WTC11 (cell line): ENCODE measurements around the gene WWOX. TPM values are rescaled to one million over a fixed set of nuclear protein-coding genes. Genes with fewer than 3 reads are reported as not detected.

Experiments
- ATAC-seq: fragments of 200-7000 bp; cut with Tn5 transposase; 2 replicates; pipeline ENCODE4 v1.10.0; 2021; ENCODE audit warnings: mild to moderate bottlenecking, moderate library complexity
- CTCF ChIA-PET: fragments of 300-600 bp; sonication (Branson Sonifier 250); formaldehyde crosslinking; loops from one replicate; lab custom pipeline; 2021; ENCODE audit warnings: antibody characterized with exemption; lab: Charles Lee
- POLR2A ChIA-PET: fragments of 350-600 bp; sonication (Branson Sonifier 250); formaldehyde crosslinking; loops from one replicate; lab custom pipeline; 2021; ENCODE audit warnings: antibody characterized with exemption; lab: Charles Lee
- DNase-seq: peaks from one replicate; pipeline ENCODE4 v3.0.0; 2021; ENCODE audit warnings: low spot score
- H3K27ac Mint-ChIP-seq: 2 replicates; pipeline ENCODE4 v1.8.0; 2021; ENCODE audit warnings: mixed read lengths
- H3K27me3 Mint-ChIP-seq: 2 replicates; pipeline ENCODE4 v1.8.0; 2021; ENCODE audit warnings: low read depth, mild to moderate bottlenecking, moderate library complexity, mixed read lengths
- H3K36me3 Mint-ChIP-seq: 2 replicates; pipeline ENCODE4 v1.8.0; 2021; ENCODE audit warnings: mixed read lengths
- H3K4me1 Mint-ChIP-seq: 2 replicates; pipeline ENCODE4 v1.8.0; 2022; ENCODE audit warnings: mixed read lengths
- H3K4me3 Mint-ChIP-seq: 2 replicates; pipeline ENCODE4 v1.8.0; 2021; ENCODE audit warnings: mild to moderate bottlenecking, moderate library complexity, mixed read lengths
- H3K9me3 Mint-ChIP-seq: 2 replicates; pipeline ENCODE4 v1.8.0; 2021; ENCODE audit warnings: mixed read lengths
- ARID4B ChIP-seq: sonication (generic); formaldehyde crosslinking; IDR thresholded peaks from 2 replicates; pipeline ENCODE4 v1.8.0; 2023; ENCODE audit warnings: missing genetic modification reagents, mild to moderate bottlenecking, borderline replicate concordance
- CREM ChIP-seq: sonication (generic); formaldehyde crosslinking; IDR thresholded peaks from 2 replicates; pipeline ENCODE4 v1.8.1; 2022; ENCODE audit warnings: mild to moderate bottlenecking, missing genetic modification reagents, moderate library complexity
- E2F5 ChIP-seq: sonication (generic); formaldehyde crosslinking; IDR thresholded peaks from 2 replicates; pipeline ENCODE4 v1.8.1; 2022; ENCODE audit warnings: mild to moderate bottlenecking, moderate library complexity, missing genetic modification reagents
- ESRRA ChIP-seq: sonication (generic); formaldehyde crosslinking; IDR thresholded peaks from 2 replicates; pipeline ENCODE4 v1.8.1; 2022; ENCODE audit warnings: mild to moderate bottlenecking, missing genetic modification reagents, borderline replicate concordance
- JUN ChIP-seq: sonication (generic); formaldehyde crosslinking; IDR thresholded peaks from 2 replicates; pipeline ENCODE4 v1.8.0; 2023; ENCODE audit warnings: mild to moderate bottlenecking, missing genetic modification reagents
- MYBL2 ChIP-seq: sonication (generic); formaldehyde crosslinking; IDR thresholded peaks from 2 replicates; pipeline ENCODE4 v1.8.1; 2023; ENCODE audit warnings: mild to moderate bottlenecking, moderate library complexity, missing genetic modification reagents
- NR2C2 ChIP-seq: sonication (generic); formaldehyde crosslinking; IDR thresholded peaks from 2 replicates; pipeline ENCODE4 v1.8.0; 2022; ENCODE audit warnings: mild to moderate bottlenecking, missing genetic modification reagents
- OVOL2 ChIP-seq: fragments of 250-450 bp; sonication (Bioruptor Pico); IDR thresholded peaks from 2 replicates; pipeline ENCODE4 v1.9.0; 2021; ENCODE audit warnings: mild to moderate bottlenecking, borderline replicate concordance
- PRDM15 ChIP-seq: sonication (generic); formaldehyde crosslinking; IDR thresholded peaks from 2 replicates; pipeline ENCODE4 v1.8.0; 2022; ENCODE audit warnings: missing genetic modification reagents
- RORB ChIP-seq: fragments of 250-450 bp; sonication (Bioruptor Pico); IDR thresholded peaks from 2 replicates; pipeline ENCODE4 v1.9.0; 2021; ENCODE audit warnings: mild to moderate bottlenecking
- SOX15 ChIP-seq: fragments of 250-450 bp; sonication (Bioruptor Pico); IDR thresholded peaks from 2 replicates; pipeline ENCODE4 v1.9.0; 2021; ENCODE audit warnings: mild to moderate bottlenecking
- TP53 ChIP-seq: sonication (generic); formaldehyde crosslinking; IDR thresholded peaks from 2 replicates; pipeline ENCODE4 v1.8.1; 2023; ENCODE audit warnings: mild to moderate bottlenecking, missing genetic modification reagents
- ZBTB43 ChIP-seq: sonication (generic); formaldehyde crosslinking; IDR thresholded peaks from 2 replicates; pipeline ENCODE4 v1.8.1; 2023; ENCODE audit warnings: mild to moderate bottlenecking, missing genetic modification reagents
- ZNF317 ChIP-seq: sonication (generic); formaldehyde crosslinking; IDR thresholded peaks from 2 replicates; pipeline ENCODE4 v1.8.1; 2023; ENCODE audit warnings: low read depth, mild to moderate bottlenecking, moderate library complexity, missing genetic modification reagents, borderline replicate concordance
- ZNF416 ChIP-seq: fragments of 250-450 bp; sonication (Bioruptor Pico); IDR thresholded peaks from 2 replicates; pipeline ENCODE4 v1.9.0; 2021; ENCODE audit warnings: mild to moderate bottlenecking, inconsistent platforms
- ZNF425 ChIP-seq: fragments of 250-450 bp; sonication (Bioruptor Pico); conservative IDR thresholded peaks from 2 replicates; pipeline ENCODE4 v1.9.0; 2021; ENCODE audit warnings: mild to moderate bottlenecking
- ZNF512 ChIP-seq: sonication (generic); formaldehyde crosslinking; IDR thresholded peaks from 2 replicates; pipeline ENCODE4 v1.8.1; 2022; ENCODE audit warnings: missing genetic modification reagents, borderline replicate concordance
- total RNA-seq: library from RNA; stranded (reverse); gene quantifications from 3 replicates; pipeline ENCODE4 v1.2.3, GENCODE V29; 2021

Gene WWOX
- total RNA-seq, 1 experiment from 2014 or later: 15.7 TPM

GRCh38 chr16:78791926-78792325 lies 692.5 kb downstream of the WWOX start (continued):
- TF ChIP-seq ZNF425 (no peak), PRDM15 (CRISPR knock-in tag) (no peak), ZNF512 (CRISPR knock-in tag) (no peak), RORB (CRISPR knock-in tag) (no peak)

- H3K27me3 Mint-ChIP-seq: peaks cover 14% of the 10 kb centered on the region; the same call in 1 of the 2 replicates
- no peak overlapping the region for H3K27ac Mint-ChIP-seq
- no peak for ATAC-seq
- no peaks in the 10 kb centered on the region for H3K36me3 Mint-ChIP-seq
- TF ChIP-seq TP53 (CRISPR knock-in tag) (no peak), ZNF512 (CRISPR knock-in tag) (no peak), OVOL2 (CRISPR knock-in tag) (no peak), ZNF416 (no peak), ZNF317 (CRISPR knock-in tag) (no peak), ZBTB43 (CRISPR knock-in tag) (no peak)
- CTCF ChIA-PET: no interaction called here
- no peaks in the 10 kb centered on the region for H3K4me1 Mint-ChIP-seq
- H3K4me3 Mint-ChIP-seq: no peak overlapping the region
- no peak for DNase-seq
- POLR2A ChIA-PET: no interaction called here
- H3K9me3 Mint-ChIP-seq: peaks cover 9% of the 10 kb centered on the region
Observed at GRCh38 chr16:78792952-78793351, 693.5 kb downstream of the WWOX start.

- ChIA-PET CTCF (interaction anchor here (1.1 kb wide), 1 partner anchor 24 kb away, joined by 3 read pairs; no protein-coding TSS in a partner anchor), POLR2A (no interaction called here)
- H3K9me3 Mint-ChIP-seq: peaks cover 9% of the 10 kb centered on the region
- no peaks in the 10 kb centered on the region for H3K4me1 Mint-ChIP-seq
- H3K27ac Mint-ChIP-seq: no peak overlapping the region
- no peak for ATAC-seq
- peaks cover 14% of the 10 kb centered on the region; the same call in 1 of the 2 replicates for H3K27me3 Mint-ChIP-seq
- no peaks in the 10 kb centered on the region for H3K36me3 Mint-ChIP-seq
- no peak for DNase-seq
- H3K4me3 Mint-ChIP-seq: no peak overlapping the region
- TF ChIP-seq JUN (CRISPR knock-in tag) (no peak), SOX15 (no peak), ARID4B (CRISPR knock-in tag) (no peak), NR2C2 (CRISPR knock-in tag) (no peak), CREM (no peak), MYBL2 (CRISPR knock-in tag) (no peak), E2F5 (CRISPR knock-in tag) (no peak), ESRRA (CRISPR knock-in tag) (no peak)
Observed at GRCh38 chr16:78794581-78795250, 695.3 kb downstream of the WWOX start.
